GM21528 (cell line): ENCODE measurements around the gene CMTR1.
"Not testable (repeated sequence)": the region's sequence is repeated elsewhere in the genome, so short reads cannot be mapped to it uniquely, and the experiment has no call there.

Source experiments
- ATAC-seq: cut with Tn5 transposase; IDR thresholded peaks from one replicate; pipeline ENCODE4 v1.9.1; 2021; ENCODE audit warnings: mild to moderate bottlenecking, moderate library complexity; ENCODE audit not compliant: unreplicated experiment, low FRiP score

The CMTR1 gene

GRCh38 chr6:37490536-37491170 lies 57.6 kb downstream of the CMTR1 start:
- ATAC-seq = no peak

- ATAC-seq = no peak
These were observed 58.3 kb downstream of the CMTR1 start for GRCh38 chr6:37491171-37491829.

- no peak for ATAC-seq
These were observed 58.8 kb downstream of the CMTR1 start for GRCh38 chr6:37491830-37492208.

- ATAC-seq = no peak
These were observed 59.4 kb downstream of the CMTR1 start for GRCh38 chr6:37492236-37492972.

GRCh38 chr6:37492991-37493660 lies 60.1 kb downstream of the CMTR1 start:
- no peak for ATAC-seq

- no peak for ATAC-seq
These were observed 60.6 kb downstream of the CMTR1 start for GRCh38 chr6:37493661-37493995.

- ATAC-seq = no peak
These were observed 62.4 kb downstream of the CMTR1 start for GRCh38 chr6:37495244-37495934.

- ATAC-seq = no peak
These were observed 64.2 kb downstream of the CMTR1 start for GRCh38 chr6:37496951-37497885.

GRCh38 chr6:37499433-37500293 lies 66.6 kb downstream of the CMTR1 start, which contains the start of gene CCDC167:
Gene CCDC167, minus strand, starts transcription at chr6:37499893. Its CDS starts 30 bp downstream, at chr6:37499863.
- ATAC-seq = peak; percentile 83

- ATAC-seq = no peak
These were observed 67.2 kb downstream of the CMTR1 start for GRCh38 chr6:37500294-37500608.

- not testable (repeated sequence) for ATAC-seq
These were observed 67.9 kb downstream of the CMTR1 start for GRCh38 chr6:37500904-37501303.

GRCh38 chr6:37501632-37502491 lies 68.8 kb downstream of the CMTR1 start:
- ATAC-seq = no peak

- no peak for ATAC-seq
These were observed 69.8 kb downstream of the CMTR1 start for GRCh38 chr6:37502703-37503291.

GRCh38 chr6:37503309-37503965 lies 70.4 kb downstream of the CMTR1 start:
- no peak for ATAC-seq

- no peak for ATAC-seq
These were observed 71.0 kb downstream of the CMTR1 start for GRCh38 chr6:37504024-37504423.

- no peak for ATAC-seq
These were observed 73.5 kb downstream of the CMTR1 start for GRCh38 chr6:37506479-37506878.

- ATAC-seq = no peak
These were observed 74.1 kb downstream of the CMTR1 start for GRCh38 chr6:37507077-37507476.
